RKO (cell line): Measurements from ENCODE around the gene FLYWCH2.

Experiments used
- DNase-seq: peaks from one replicate; pipeline ENCODE4 v3.0.0-alpha.2; 2016; ENCODE audit warnings: low spot score

FLYWCH2 gene

DNA sequence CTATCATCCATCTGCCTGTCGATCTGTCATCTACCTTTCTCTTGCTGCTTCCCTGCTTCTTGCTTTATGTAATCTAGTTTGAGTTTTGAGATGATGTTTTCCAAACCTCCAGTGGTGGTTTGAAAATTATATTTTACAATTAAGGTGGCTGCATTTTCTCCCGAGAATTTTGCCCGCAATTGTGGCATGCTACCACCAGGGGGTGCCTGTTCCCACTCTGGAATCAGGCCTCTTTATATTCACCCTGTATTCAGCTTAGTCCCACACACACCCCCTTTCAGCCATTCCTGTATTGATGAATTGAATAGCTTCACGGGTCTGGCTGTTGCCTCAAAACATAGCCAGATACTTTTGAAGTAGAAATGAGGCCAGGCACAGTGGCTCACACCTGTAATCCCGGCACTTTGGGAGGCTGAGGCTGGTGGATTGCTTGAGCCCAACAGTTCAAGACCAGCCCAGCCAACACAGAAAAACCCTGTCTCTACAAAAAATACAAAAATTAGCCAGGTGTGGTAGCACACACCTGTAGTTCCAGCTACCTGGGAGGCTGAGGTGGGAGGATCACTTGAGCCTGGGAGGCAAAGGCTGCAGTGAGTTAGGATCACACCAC, 28.2 kb upstream of the FLYWCH2 start:
- peak; percentile 40 for DNase-seq

DNA sequence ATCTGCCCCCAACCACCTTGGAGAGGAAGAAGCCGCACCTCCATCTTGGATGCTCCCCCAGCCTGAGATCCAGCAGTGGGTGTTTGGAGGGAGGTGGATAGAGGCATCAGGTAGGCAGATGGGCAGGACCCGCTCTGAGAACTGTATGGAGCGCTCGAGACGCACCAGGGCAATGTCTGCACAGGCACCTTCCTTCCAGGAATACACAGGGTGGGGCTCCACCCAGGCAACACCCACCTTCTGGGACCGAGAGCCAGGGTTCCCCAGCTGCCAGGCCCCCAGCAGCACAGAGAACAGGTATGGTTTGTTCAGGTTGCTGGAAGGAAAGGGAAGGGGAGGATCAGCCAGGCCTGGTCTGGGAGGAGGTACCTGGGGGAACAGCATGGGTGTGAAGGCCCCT, 27.5 kb upstream of the FLYWCH2 start:
- DNase-seq: no peak

DNA sequence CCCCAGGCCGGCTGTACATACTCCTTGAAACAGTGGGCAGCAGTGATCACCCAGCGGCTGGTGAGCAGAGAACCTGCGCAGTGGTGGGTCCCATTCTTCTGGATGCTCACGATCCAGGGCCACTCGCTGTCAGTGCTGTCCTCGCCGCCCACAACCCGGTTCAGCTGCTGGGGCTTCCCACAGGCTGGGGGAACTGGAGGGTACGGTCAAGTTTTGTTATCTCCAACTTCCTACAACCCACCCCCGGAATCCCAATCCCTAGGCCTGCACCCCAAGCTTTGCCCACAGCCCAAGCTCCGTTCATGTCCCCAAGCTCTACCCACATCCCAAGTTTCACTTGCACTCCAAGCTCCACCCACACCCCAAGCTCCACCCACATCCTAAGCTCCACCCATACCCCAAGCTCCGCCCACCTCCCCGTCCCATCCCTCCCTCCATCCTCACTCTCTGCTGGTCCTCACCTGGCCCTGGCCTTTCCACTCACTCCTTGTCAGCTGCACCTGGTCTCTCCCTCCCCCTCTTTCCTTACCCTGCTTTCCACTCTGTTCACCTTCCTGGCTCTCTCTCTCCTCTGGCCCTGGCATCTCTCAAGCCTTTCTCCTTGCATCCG, 26.8 kb upstream of the FLYWCH2 start:
- peak; percentile 80 for DNase-seq

DNA sequence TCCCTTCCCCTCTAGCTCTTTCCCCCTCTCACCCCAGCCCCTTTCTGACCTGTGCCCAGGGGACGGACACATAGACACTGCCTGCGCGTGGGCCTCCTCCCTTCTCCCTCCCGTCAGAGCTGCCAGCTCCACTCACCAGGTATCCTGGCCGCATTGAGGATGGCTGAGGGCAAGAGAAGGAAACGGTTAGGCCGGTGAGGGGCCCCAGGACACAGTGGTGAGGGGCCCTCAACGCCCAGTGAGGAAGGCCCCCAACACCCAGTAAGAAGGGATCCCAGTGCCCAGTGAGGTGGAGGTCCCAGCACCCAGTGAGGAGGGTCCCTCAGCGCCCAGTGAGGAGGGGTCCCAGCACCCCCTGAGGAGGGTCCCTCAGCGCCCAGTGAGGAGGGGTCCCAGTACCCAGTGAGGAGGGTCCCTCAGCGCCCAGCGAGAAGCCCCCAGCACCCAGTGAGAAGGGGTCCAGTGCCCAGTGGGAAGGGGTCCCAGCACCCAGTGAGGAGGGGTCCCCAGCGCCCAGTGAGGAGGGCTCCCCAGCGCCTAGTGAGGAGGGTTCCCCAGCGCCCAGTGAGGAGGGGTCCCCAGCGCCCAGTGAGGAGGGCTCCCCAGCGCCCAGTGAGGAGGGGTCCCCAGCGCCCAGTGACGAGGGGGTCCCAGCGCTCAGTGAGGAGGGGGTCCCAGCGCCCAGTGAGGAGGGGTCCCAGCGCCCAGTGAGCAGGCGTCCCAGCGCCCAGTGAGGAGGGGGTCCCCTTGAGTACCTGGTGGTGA, 26.1 kb upstream of the FLYWCH2 start:
- no peak for DNase-seq

DNA sequence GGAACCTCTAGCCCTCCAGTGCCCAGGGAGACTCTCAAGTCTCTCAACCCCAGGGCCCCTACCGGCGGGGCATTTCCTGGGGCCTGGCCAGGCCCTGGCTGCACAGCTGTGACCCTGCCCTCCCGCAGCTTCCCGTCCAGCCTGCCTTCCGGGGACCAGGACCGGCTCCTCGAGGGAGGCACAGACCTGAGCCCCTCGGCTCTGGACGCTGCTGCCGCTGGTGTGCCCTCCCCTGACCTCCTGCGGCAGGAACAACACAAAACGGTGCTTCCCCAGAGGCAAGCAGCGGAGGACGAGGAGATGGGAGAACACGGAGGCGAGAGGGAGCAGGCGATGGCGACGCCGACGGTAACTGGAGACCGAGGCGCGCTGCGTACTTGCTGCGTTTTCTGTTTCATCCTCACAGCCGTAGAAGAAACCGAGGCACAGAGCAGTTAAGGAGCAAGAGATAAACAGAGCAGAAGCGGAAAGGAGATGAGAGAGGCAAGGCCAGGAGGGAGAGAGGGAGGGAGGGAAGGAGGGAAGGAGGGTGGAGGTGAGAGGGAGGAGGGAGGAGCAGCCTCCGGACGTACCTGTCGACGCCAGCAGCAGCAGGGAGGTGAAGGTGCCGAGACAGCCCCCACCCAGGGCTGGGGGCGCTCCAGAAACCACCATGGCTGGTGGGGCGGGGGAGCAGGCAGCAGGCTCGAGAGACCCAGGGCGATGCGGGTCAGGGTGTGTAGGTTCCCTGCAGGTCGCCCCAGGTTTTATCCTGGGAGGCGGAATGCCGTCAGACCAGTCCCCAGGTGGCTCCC, 25.4 kb upstream of the FLYWCH2 start, which contains the start of gene PRSS22:
Gene PRSS22, minus strand, starts transcription at position 720 of the 794 bp plus-strand sequence. Its CDS starts 66 bp downstream, at position 654.
- peak; percentile 73 for DNase-seq

DNA sequence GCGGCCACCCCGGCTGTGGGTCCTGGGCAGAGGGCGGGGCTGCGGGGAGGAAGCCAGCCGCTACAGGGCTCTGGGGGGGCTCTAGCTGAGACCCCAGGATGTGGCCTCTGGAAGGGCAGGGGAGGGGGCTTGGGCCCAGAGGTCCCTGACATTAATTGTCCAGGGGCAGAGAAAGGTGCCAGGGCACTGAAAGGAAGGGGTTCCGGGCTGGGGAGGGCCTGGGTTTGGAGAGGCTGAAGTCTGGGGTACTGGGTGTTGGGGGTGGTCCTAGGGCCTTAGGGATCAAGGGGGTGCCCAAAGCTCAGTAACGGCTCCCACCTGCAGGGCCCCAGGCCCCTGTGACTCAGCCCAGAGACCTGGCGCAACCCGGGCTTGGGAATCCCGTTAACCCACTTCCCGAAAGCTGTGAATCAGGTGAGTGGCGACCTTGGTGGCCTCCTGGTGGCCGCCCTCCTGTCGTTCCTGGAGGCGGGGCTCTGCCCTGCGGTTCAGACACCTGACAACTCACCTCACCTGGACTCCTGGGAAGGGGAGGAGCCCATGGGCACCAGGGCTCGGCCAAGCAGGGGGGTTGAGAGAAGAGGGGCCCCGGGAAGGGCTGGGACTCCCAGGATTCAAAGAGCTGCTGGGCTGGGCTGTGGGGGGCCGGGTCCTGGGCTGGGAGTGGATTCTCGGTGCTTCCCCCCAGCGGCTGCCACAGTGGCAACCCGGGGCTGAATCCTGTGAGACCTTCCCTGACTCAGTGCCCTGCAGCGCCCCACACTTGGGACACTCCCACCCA, 24.6 kb upstream of the FLYWCH2 start:
- peak; percentile 80 for DNase-seq

DNA sequence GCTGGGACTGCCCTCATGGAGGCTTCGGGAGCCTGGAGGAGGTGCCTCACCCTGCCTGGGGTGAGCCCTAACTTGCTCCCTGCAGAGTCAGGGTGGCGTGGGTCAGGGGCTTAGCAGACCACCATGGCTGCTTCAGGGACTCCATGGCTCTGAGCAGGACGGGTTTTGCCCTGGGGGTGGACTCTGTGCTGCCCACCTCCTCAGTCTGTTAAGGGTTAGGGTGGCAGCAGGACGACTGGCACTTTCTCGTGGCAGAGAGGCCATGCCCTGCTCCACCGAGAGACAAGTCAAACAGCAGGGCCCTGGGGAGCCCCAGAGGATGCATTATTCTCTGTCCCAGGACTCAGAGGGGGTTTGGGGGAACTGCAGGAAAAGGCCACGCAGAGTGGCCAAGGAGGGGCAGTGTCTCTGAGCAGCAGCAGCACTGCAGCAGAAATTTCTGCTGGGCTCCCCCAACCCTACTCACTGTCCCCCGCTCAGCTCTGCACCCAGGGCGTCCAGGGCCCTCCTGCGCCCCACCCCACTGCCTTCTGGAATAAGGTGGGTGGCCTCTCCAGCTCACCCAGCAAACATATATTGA, 23.2 kb upstream of the FLYWCH2 start:
- DNase-seq: peak; percentile 26

DNA sequence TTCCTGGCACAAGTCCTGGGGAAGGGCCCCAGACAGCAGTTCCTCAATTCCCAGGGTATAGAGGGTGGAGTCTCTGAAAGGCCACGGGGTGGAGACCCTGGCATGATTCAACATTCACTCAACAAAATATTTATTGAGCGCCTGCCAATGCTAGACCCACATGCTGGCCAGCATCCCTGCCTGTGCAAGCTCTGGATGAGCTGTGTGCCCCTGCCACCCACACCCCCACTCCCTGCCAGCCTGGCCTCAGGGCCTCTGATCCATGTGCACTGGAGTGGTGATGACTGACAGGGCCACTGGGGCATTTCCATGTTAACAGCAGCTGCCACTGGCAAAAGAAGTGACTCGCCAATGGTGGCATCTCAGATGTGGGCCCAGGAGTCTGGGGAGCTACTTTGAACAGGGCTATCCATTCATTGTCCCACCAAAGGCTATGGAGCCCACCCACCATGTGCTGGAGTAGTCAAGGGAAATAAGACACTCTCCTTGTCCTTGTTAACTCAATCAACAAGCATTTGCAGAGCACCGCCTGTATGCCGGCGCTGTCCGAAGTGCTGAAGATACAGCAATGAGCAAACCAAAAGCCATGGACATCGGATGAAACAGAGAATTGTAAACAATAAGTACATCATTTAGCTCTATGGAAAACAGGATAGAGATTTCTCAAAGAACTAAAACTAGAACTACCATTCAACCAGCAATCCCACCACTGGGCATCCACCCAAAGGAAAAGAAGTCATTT, 22.0 kb upstream of the FLYWCH2 start:
- DNase-seq: peak; percentile 79

DNA sequence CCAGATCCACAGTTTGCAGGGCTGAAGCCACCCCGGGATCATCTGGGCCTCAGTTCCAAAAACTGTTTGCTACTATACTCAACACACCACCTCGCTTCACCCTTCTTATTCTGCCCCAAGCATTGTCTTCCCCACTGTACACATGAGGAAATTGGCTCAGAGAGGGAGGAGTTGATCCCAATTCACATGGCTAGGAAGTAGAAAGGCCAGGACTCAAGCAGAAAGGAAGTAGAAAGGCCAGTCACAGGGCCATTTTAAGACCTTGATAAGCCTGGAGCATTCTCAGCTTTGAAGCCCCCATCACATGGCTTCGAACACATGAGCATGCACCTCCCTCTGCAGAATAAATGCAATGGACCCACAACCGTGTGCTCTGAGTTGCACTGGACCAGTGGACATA, 17.4 kb upstream of the FLYWCH2 start:
- peak; percentile 29 for DNase-seq

DNA sequence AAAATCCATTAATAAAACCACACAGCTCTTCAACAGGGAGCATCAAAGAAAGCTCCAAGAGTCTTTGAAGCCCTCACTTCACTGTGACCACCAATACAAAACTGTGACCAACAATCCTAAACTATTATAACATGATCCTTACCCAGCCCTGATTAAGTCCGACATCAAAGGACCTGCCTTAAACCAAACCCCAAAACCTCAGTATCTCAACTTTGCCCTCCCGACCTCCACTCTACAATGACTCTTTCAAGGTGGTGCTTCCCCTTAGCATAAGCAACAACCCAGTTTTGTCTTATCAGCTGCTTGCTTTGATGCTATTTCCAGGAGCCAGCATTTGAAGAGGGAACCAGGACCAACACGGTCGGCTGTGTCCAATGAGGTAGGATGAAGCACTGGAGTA, 16.6 kb upstream of the FLYWCH2 start:
- peak; percentile 52 for DNase-seq

DNA sequence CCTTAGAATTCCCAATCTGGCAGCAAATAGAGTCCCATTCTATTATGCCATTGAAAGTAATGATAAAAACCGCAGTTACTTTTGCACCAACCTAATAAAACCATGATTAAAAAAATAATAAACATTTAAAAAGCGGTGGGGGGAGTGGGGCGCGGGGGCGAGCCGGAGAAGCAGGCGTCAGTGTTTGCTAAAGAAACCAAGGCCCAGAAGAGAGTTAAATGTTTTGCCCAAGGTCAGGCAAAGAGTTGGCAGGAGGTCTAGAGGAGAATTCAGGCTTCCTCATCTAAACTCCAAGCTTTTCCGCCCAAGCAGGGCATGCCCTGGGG, 15.4 kb upstream of the FLYWCH2 start:
- no peak for DNase-seq

DNA sequence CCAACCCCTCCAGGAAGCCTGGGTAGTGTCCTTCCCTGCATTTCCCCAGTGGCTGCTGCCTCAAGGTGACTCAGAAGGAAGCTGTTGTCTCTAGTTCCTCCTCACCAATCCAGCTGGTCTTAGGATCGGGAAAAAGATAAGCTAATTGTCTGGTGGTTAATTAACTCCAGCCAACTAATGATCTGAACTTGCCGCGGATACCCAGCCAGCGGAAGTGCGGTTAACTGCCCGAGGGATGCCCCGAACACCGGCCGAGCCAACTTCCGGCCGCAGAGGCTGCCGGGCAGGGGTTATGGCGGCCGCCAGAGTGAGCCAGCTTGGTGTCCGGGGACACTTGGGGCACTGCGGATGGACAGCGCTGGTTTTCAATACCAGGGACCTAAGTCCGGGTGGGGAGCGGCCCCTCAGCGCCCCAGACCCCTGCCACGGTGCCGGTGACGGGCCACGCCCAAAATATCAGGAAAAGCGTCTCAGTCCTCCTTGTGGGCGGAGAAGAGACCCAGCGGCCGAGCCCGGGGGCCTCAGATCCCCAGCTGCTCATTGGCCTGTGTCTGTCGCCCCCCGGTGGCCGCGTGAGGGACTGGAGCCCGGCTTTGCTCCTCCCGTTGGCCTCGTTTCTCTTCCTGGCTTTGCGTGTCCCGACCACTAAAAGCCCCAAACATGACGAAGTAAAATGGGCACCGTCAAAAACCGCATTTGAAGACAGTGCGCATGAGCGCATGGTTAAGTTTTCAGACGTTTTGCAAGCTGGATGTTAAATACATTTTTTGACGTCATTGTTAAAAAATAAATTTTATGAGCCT, 14.8 kb upstream of the FLYWCH2 start:
- peak; percentile 98 for DNase-seq

DNA sequence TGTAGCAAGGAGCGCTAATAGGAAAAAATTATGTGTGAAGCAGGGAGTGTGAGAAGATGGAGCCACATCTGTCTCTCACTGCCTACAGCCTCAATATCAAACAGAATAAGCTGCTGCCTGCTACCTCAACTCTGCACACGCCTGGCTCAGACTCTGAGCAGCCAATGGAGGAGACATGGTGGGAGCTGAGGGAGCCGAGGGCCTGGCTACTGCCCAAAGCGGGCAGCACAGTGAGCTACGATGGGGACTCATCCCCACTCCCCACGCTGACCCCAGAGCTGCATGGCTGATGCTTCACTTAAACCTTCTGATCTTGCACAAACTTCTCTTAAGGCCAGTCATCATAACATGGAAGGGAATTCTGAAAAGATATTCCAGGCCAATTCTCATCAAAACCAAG, 11.1 kb upstream of the FLYWCH2 start:
- DNase-seq: no peak

DNA sequence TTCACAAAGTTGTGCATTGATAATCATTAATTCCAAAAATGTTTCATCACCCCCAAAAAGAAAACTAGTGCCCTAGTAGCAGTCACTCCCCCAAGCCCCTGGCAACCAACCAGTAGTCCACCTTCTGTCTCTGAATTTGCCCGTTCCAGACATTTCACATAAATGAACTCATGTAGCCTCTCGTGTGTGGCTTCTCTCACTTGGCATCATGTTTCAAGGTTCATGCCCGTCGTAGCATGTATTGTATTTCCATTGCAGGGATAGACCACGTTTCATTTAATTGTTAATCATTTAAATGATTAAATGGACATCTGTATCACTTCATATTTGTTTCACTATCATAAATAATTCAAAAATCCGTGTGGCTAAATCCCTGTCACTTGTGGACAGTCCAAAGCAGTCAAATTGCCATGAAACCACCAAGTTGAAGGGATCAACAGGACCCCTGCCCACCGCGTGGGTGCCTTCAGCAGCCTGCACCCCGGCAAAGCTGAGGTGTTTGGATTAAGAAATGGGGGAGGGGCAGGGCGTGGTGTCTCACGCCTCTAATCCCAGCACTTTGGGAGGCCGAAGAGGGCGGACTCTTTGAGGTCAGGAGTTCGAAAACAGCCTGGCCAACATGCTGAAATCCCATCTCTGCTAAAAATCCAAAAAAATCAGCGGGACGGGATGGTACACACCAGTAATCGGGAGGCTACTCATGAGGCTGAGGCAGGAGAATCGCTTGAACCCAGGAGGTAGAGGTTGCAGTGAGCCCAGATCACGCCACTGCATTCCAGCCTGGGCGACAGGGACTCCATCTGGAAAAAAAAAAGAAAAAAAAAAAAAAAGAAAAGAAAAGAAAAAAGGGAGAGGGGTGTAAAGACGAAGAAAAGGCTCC, 8.7 kb upstream of the FLYWCH2 start:
- DNase-seq: no peak

DNA sequence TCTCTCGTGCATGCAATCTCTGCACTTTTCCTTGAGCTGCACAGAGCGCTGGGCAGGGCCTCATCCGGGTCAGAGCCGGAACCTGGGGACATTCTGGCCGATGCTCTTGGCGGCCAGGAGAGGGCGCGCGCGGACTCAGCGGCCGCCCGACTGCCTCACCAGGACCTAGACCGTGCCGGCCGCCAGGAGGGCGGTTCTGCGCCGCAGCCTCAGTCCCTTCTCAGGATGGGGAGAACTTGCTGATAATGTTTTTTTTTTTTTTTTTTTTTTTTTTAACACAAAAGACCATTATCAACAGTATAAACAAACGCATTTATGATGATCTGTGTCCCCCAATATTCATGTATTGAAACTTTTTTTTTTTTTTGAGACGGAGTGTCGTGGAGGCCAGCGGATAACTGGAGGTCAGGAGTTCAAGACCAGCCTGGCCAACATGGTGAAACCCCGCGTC, 8.1 kb upstream of the FLYWCH2 start:
- peak; percentile 89 for DNase-seq

DNA sequence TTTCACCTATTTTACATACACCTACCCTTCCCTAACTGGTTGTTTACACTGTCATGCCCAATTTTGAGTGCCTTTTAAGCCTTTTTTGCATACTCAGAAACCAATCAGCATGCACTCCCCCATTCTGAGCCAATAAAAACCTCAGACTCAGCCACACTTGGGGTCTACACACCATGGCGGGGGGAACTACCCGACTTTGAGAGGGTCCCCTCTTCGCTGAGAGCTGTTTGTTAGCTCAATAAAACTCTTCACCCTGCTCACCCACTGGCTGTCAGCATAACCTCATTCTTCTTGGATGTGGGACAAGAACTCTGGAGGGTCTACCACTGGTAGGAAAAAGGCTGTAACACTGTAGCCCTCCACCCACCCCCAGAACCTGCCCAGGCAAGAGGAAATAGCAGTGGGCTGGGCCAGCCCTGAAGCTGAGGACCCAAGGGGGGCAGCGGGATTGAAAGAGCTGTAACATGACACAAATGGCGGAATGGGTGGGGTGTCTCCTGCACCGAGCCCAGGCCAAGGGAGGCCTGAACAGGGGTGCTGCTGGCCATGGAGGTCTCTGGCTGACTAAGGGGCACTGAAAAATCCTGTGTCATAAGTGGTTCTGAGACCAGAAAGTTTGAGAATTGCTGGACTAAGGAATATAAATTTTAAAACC, 3.0 kb upstream of the FLYWCH2 start:
- DNase-seq: no peak

DNA sequence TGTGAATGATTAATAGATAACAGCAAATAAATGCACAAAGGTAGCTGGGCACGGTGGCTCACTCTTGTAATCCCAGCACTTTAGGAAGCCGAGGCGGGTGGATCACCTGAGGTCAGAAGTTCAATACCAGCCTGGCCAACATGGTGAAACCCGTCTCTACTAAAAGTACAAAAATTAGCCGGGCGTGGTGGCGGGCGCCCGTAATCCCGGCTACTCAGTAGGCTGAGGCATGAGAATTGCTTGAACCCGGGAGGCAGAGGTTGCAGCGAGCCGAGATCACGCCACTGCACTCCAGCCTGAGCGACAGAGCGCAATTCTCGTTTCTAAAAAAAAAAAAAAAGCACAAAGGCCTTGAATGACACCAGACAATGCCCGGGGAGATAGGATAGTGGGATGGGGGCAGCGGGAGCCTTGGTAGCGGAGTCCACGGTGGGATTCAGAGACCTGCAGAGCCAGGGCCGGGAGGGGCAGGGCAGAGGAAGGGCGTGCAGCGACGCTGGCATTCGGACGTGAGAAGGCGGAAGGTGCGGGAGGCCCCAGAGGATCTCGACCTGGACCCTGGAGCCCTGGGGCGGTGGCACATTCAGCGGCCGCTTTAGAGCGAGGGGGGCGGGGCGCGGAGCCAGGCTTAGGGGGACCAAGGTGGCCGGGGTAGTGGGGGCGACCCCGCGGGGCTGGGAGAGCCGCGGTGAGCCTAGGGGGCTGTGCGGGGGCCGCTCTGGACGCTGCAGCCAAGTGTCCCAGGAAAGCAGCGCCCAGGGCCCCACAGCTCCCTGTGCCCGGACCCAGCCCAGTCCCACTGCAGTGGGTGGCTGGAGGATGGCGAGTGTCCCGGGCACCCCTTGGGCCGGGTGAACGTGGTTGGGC, 999 bp upstream of the FLYWCH2 start:
- DNase-seq: peak; percentile 52
